Activated effector memory CD4-positive, alpha-beta T cell treated with anti-CD3 and anti-CD28 coated beads, Interleukin-2, amount 50 U/mL, for 16 hours (primary cell): ENCODE measurements around the gene ACLY.
"Not testable (repeated sequence)": the region's sequence is repeated elsewhere in the genome, so short reads cannot be mapped to it uniquely, and the experiment has no call there.

Experiments
- DNase-seq: peaks from one replicate; pipeline ENCODE4 v3.0.0-alpha.2; 2020

The ACLY gene

GRCh38 chr17:41939044-41939692 is 20.4 kb upstream of the ACLY start:
- no peak for DNase-seq

GRCh38 chr17:41937970-41938954 is 19.5 kb upstream of the ACLY start:
- no peak for DNase-seq

- no peak for DNase-seq
Observed at GRCh38 chr17:41935641-41936040, 16.9 kb upstream of the ACLY start.

GRCh38 chr17:41932816-41933389 is 14.2 kb upstream of the ACLY start:
- no peak for DNase-seq

GRCh38 chr17:41931715-41932114 is 13.0 kb upstream of the ACLY start:
- DNase-seq: not testable (repeated sequence)

GRCh38 chr17:41930833-41931156 is 12.0 kb upstream of the ACLY start:
- DNase-seq: not testable (repeated sequence)

- peak; percentile 99 for DNase-seq
Observed at GRCh38 chr17:41930009-41930832, 11.5 kb upstream of the ACLY start, which contains the start of gene ODAD4. ODAD4 (plus strand) TSS chr17:41930617; CDS start chr17:41930724, 107 bp downstream.

- DNase-seq: no peak
Observed at GRCh38 chr17:41928693-41929251, 10.0 kb upstream of the ACLY start.

GRCh38 chr17:41925991-41926590 is 7.3 kb upstream of the ACLY start:
- no peak for DNase-seq

GRCh38 chr17:41920580-41920955 is 1.8 kb upstream of the ACLY start:
- no peak for DNase-seq

GRCh38 chr17:41919840-41920579 is 1.3 kb upstream of the ACLY start:
- no peak for DNase-seq

GRCh38 chr17:41919165-41919817 is 540 bp upstream of the ACLY start:
- peak; percentile 65 for DNase-seq

- peak; percentile 82 for DNase-seq
Observed at GRCh38 chr17:41917679-41918313, 955 bp downstream of the ACLY start.

- DNase-seq: no peak
Observed at GRCh38 chr17:41917192-41917591, 1.6 kb downstream of the ACLY start.

GRCh38 chr17:41915566-41915965 is 3.2 kb downstream of the ACLY start:
- no peak for DNase-seq

GRCh38 chr17:41915020-41915419 is 3.7 kb downstream of the ACLY start:
- DNase-seq: no peak

GRCh38 chr17:41914358-41914766 is 4.4 kb downstream of the ACLY start:
- no peak for DNase-seq

GRCh38 chr17:41913798-41914197 is 5.0 kb downstream of the ACLY start:
- no peak for DNase-seq

- no peak for DNase-seq
Observed at GRCh38 chr17:41912925-41913324, 5.8 kb downstream of the ACLY start.

GRCh38 chr17:41910701-41911391 is 7.9 kb downstream of the ACLY start:
- DNase-seq: no peak
